Skin epidermis (tissue), 12 donors: ENCODE results near the gene HCN2.
A peak's percentile ranks its signal among the peaks of the same experiment; 100 is the strongest.
"Not testable (repeated sequence)": the region's sequence is repeated elsewhere in the genome, so short reads cannot be mapped to it uniquely, and the experiment has no call there.

Experiments
- H3K27ac ChIP-seq, 21 experiments: fragments of 200-600 bp; sonication (generic) in 11 of 21; one replicate each; pipeline ENCODE4 v1.5.0; 2020; ENCODE audit warnings: mild to moderate bottlenecking in 3 of 21, inconsistent platforms in 2 of 21, moderate library complexity in 2 of 21
- H3K4me3 ChIP-seq, 7 experiments: fragments of 200-600 bp; sonication (generic) in 2 of 7; one replicate each; pipeline ENCODE4 v1.5.0; 2020; ENCODE audit warnings: inconsistent platforms in 2 of 7, mild to moderate bottlenecking in 2 of 7, moderate library complexity in 1 of 7

Gene HCN2

GRCh38 chr19:597406-598315 is 8.0 kb downstream of the HCN2 start:
- Histone ChIP-seq H3K27ac (no peak overlapping the region), H3K4me3 (no peak overlapping the region)

GRCh38 chr19:601310-601709 is 11.6 kb downstream of the HCN2 start:
- H3K4me3 ChIP-seq, result no peak overlapping the region
- no peak overlapping the region for H3K27ac ChIP-seq

GRCh38 chr19:601790-602189 is 12.1 kb downstream of the HCN2 start:
- H3K27ac ChIP-seq, result no peak overlapping the region

GRCh38 chr19:602391-603301 is 13.0 kb downstream of the HCN2 start:
- Histone ChIP-seq H3K4me3 (no peak overlapping the region), H3K27ac (no peak overlapping the region)

More at GRCh38 chr19:601790-602189, 12.1 kb downstream of the HCN2 start:
- no peak overlapping the region for H3K4me3 ChIP-seq

GRCh38 chr19:603302-603639 is 13.6 kb downstream of the HCN2 start:
- H3K27ac ChIP-seq, H3K4me3 ChIP-seq: not testable (repeated sequence)

DNA sequence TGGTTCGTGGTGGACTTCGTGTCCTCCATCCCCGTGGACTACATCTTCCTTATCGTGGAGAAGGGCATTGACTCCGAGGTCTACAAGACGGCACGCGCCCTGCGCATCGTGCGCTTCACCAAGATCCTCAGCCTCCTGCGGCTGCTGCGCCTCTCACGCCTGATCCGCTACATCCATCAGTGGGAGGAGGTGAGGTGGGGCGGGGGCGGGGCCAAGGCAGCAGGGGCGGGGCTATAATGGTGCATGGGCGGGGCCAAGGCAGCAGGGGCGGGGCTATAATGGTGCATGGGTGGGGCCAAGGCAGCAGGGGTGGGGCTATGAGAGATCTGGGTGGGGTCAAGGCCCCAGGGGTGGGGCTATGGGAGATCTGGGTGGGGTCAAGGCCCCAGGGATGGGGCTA is 14.1 kb downstream of the HCN2 start:
- H3K27ac ChIP-seq, result not testable (repeated sequence)

DNA sequence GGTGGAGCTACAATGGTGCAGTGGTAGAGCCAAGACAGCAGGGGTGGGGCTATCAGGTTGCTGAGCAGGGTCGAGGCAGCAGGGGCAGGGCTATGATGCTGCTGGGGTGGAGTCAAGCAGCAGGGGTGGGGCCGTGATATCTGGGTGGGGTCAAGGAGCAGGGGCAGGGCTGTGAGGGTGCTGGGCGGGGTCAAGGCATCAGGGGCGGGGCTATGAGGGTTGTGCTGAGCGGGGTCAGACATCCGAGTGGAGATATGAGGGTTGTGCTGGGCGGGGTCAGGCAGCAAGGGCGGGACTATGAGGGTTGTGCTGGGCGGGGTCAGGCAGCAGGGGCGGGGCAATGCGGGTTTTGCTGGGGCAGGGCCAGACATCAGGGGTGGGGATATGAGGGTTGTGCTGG is 14.7 kb downstream of the HCN2 start:
- no peak overlapping the region for H3K27ac ChIP-seq
- no peak overlapping the region for H3K4me3 ChIP-seq

More for the DNA sequence above, 14.1 kb downstream of the HCN2 start:
- H3K4me3 ChIP-seq, result not testable (repeated sequence)

DNA sequence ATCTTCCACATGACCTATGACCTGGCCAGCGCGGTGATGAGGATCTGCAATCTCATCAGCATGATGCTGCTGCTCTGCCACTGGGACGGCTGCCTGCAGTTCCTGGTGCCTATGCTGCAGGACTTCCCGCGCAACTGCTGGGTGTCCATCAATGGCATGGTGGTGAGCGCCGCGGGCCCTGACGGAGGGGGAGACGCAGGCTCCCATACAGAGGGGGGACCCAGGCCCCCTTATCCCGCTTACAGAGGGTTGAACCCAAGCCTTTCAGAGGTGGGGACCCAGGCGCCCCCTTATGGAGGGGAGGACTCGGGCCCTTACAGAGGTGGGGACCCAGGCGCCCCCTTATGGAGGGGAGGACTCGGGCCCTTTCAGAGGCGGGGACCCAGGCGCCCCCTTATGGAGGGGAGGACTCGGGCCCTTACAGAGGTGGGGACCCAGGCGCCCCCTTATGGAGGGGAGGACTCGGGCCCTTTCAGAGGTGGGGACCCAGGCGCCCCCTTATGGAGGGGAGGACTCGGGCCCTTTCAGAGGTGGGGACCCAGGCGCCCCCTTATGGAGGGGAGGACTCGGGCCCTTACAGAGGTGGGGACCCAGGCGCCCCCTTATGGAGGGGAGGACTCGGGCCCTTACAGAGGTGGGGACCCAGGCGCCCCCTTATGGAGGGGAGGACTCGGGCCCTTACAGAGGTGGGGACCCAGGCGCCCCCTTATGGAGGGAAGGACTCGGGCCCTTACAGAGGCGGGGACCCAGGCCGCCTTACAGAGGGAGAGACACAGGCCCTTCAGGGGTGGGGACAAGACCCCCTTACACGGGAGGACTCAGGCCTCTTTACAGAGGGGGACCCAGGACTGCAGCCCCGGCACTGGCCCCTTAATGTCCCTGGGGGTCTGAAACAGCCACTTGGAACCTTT is 15.6 kb downstream of the HCN2 start:
- not testable (repeated sequence) for H3K27ac ChIP-seq, H3K4me3 ChIP-seq

- H3K27ac ChIP-seq, result no peak overlapping the region
- no peak overlapping the region for H3K4me3 ChIP-seq
Observed at GRCh38 chr19:607301-608154, 17.8 kb downstream of the HCN2 start.

DNA sequence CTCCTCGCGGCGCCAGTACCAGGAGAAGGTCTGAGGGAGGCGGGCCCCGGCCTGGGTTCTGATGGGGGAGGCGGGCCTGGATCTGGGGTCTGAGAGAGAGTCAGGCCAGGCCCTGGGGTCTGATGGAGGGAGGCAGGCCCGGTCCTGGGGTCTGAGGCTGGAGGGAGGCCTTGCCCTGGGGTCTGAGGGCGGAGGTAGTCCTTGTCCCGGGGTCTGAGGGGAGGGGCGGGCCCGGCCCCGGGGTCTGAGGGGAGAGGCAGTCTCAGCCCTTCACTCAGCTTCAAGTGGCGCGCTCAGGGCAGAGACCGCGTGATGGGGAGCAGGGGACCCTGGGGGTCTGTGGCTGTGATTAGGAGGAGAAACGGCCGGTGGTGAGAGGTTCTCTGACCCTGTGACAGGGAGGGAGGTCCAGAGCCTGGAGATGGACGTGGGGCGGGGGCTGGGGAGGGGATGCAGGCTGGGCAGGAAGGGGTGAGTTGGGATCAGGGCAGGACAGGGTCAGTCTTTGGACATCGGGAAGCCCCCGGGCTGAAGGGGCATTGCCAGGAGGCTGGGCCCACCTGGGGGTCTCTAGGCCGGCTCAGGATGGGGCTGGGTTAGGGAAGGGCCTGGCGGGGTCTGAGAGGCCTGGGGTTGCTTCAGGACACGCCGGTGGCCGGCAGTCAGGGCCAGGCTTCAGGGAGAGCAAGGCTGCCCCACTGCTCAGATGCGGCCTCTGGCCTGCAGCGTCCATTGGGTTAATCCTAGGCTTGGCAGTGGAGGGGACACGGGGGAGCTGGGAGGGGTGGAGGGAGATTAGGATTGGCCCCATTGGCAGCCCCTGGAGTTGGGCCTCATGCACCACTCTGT is 18.7 kb downstream of the HCN2 start:
- no peak overlapping the region for H3K4me3 ChIP-seq
- H3K27ac ChIP-seq, result peak overlapping the region in 1 of 21 experiments; percentile 83

GRCh38 chr19:609004-609346 is 19.3 kb downstream of the HCN2 start:
- no peak overlapping the region for H3K4me3 ChIP-seq
- H3K27ac ChIP-seq, result peak overlapping the region in 3 of 21 experiments; percentile 60 to 83 (median 65)

GRCh38 chr19:610071-610800 is 20.6 kb downstream of the HCN2 start:
- H3K27ac ChIP-seq, result peak overlapping the region; percentile 6 to 87 (median 67)

GRCh38 chr19:610801-611480 is 21.3 kb downstream of the HCN2 start:
- Histone ChIP-seq H3K4me3 (peak overlapping the region; percentile 16 to 32 (median 28)), H3K27ac (peak overlapping the region; percentile 6 to 87 (median 67))

More at GRCh38 chr19:610071-610800, 20.6 kb downstream of the HCN2 start:
- H3K4me3 ChIP-seq, result peak overlapping the region; percentile 16 to 32 (median 28)

- H3K27ac ChIP-seq, result peak overlapping the region in 13 of 21 experiments; percentile 59 to 87 (median 72)
Observed at GRCh38 chr19:611481-611868, 21.8 kb downstream of the HCN2 start.

GRCh38 chr19:612941-613340 is 23.3 kb downstream of the HCN2 start:
- H3K27ac ChIP-seq, result no peak overlapping the region
- H3K4me3 ChIP-seq, result no peak overlapping the region

More at GRCh38 chr19:611481-611868, 21.8 kb downstream of the HCN2 start:
- H3K4me3 ChIP-seq, result peak overlapping the region in 3 of 7 experiments; percentile 4 to 32 (median 31)

DNA sequence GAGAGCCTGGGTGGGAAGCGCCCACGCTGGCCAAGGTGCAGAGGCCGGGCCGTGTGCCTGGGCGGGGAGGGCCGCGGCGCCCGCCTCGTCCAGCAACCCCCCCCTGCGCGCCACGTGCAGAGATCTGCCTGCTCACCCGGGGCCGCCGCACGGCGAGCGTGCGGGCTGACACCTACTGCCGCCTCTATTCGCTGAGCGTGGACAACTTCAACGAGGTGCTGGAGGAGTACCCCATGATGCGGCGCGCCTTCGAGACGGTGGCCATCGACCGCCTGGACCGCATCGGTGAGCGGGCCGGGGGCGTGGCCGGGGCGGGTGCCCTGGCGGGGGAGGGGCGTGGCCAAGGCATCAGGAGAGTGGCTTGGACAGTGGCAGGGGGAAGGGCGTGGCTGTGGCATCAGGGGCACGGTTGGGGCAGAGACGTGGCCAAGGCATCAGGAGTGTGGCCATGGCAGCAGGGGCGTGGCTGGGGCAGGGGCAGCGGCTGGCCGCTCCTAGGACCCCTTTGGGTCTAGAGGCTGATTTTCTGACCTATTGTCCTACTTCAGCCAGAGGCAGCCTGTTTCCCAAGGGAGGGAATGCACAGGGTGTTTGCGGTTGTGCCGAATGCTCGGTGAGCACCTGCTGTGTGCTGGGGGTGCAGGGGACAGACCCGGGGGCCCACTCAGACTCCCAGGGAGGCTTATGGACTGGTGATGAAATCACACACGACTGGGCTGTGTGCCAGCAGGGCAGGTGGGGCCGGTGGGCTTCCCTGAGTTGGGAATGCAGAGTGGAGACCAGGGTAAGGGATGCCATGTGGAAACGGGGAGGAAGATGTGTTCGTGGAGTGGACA is 24.3 kb downstream of the HCN2 start:
- no peak overlapping the region for H3K27ac ChIP-seq
- H3K4me3 ChIP-seq, result no peak overlapping the region
